HEK293 (cell line): Measurements from ENCODE around the gene CLCN1.

ENCODE experiments used
- CTCF ChIA-PET: fragments of 350-600 bp; formaldehyde crosslinking; extraction: SDS; loops from one replicate; lab custom pipeline; 2021; ENCODE audit warnings: antibody characterized with exemption; lab: Yijun Ruan, JAX
- POLR2A ChIA-PET: fragments of 300-600 bp; formaldehyde crosslinking; extraction: SDS; loops from one replicate; lab custom pipeline; 2020; ENCODE audit warnings: antibody characterized with exemption, inconsistent platforms; lab: Yijun Ruan, JAX
- H3K27ac ChIP-seq: fragments of 200-500 bp; sonication (Bioruptor generic); 2 replicates; pipeline ENCODE4 v1.5.1; 2014; ENCODE audit warnings: low read depth, low read length, control low read depth, inconsistent platforms; ENCODE audit errors: extremely low read depth
- H3K36me3 ChIP-seq, 2 experiments: fragments of 200-500 bp in 1 of 2; sonication (Bioruptor generic) in 1 of 2; 1 replicate in 1 of 2; 2 replicates in 1 of 2; pipeline ENCODE4 v1.5.1; 2014 to 2017; ENCODE audit warnings: inconsistent platforms in 2 of 2, low read length in 2 of 2; ENCODE audit not compliant: control insufficient read depth in 2 of 2, insufficient read depth in 1 of 2
- H3K4me1 ChIP-seq: fragments of 200-500 bp; sonication (Bioruptor generic); 2 replicates; pipeline ENCODE4 v1.5.1; 2014; ENCODE audit warnings: mild to moderate bottlenecking, low read length, inconsistent platforms; ENCODE audit not compliant: control insufficient read depth, insufficient read depth
- H3K4me3 ChIP-seq: 2 replicates; pipeline ENCODE4 v1.5.1; 2011; ENCODE audit warnings: low read depth, mild to moderate bottlenecking, control low read depth, low read length, moderate library complexity
- H3K9me3 ChIP-seq: fragments of 200-500 bp; sonication (Bioruptor generic); 2 replicates; pipeline ENCODE4 v1.5.1; 2014; ENCODE audit warnings: low read depth, low read length, inconsistent platforms; ENCODE audit not compliant: control insufficient read depth, insufficient read depth
- KLF8 ChIP-seq: fragments of 450-650 bp; formaldehyde crosslinking; IDR thresholded peaks from 2 replicates; pipeline ENCODE4 v1.5.1; 2016; ENCODE audit warnings: missing biosample characterization, missing genetic modification characterization
- PRDM10 ChIP-seq: fragments of 450-650 bp; formaldehyde crosslinking; IDR thresholded peaks from 2 replicates; pipeline ENCODE4 v1.5.1; 2016; ENCODE audit warnings: missing biosample characterization, missing genetic modification characterization
- PRDM2 ChIP-seq: fragments of 450-650 bp; formaldehyde crosslinking; IDR thresholded peaks from 2 replicates; pipeline ENCODE4 v1.5.1; 2016; ENCODE audit warnings: missing biosample characterization, missing genetic modification characterization, borderline replicate concordance
- TRIM28 ChIP-seq: IDR thresholded peaks from 2 replicates; pipeline ENCODE4 v1.6.1; 2011; ENCODE audit warnings: low read length, control low read depth, borderline replicate concordance
- TSHZ1 ChIP-seq: fragments of 450-650 bp; formaldehyde crosslinking; IDR thresholded peaks from 2 replicates; pipeline ENCODE4 v1.5.1; 2016; ENCODE audit warnings: missing biosample characterization, missing genetic modification characterization, borderline replicate concordance
- ZFP69B ChIP-seq: fragments of 450-650 bp; formaldehyde crosslinking; IDR thresholded peaks from 2 replicates; pipeline ENCODE4 v1.5.1; 2016; ENCODE audit warnings: missing biosample characterization, missing genetic modification characterization
- ZNF112 ChIP-seq: fragments of 450-650 bp; formaldehyde crosslinking; IDR thresholded peaks from 2 replicates; pipeline ENCODE4 v1.5.0; 2017; ENCODE audit warnings: missing biosample characterization, missing genetic modification characterization
- ZNF138 ChIP-seq: fragments of 450-650 bp; formaldehyde crosslinking; IDR thresholded peaks from 2 replicates; pipeline ENCODE4 v1.5.1; 2016; ENCODE audit warnings: missing biosample characterization, missing genetic modification characterization, borderline replicate concordance
- ZNF157 ChIP-seq: fragments of 450-650 bp; formaldehyde crosslinking; IDR thresholded peaks from 2 replicates; pipeline ENCODE4 v1.5.1; 2016; ENCODE audit warnings: missing biosample characterization, missing genetic modification characterization
- ZNF211 ChIP-seq: fragments of 450-650 bp; formaldehyde crosslinking; IDR thresholded peaks from 2 replicates; pipeline ENCODE4 v1.5.1; 2016; ENCODE audit warnings: low read depth, missing biosample characterization, missing genetic modification characterization
- ZNF280C ChIP-seq: fragments of 450-650 bp; formaldehyde crosslinking; IDR thresholded peaks from 2 replicates; pipeline ENCODE4 v1.5.1; 2016; ENCODE audit warnings: missing biosample characterization, missing genetic modification characterization
- ZNF530 ChIP-seq: fragments of 450-650 bp; formaldehyde crosslinking; IDR thresholded peaks from 2 replicates; pipeline ENCODE4 v1.5.1; 2016; ENCODE audit warnings: low read depth, missing biosample characterization, missing genetic modification characterization
- ZNF585B ChIP-seq: fragments of 450-650 bp; formaldehyde crosslinking; IDR thresholded peaks from 2 replicates; pipeline ENCODE4 v1.5.1; 2016; ENCODE audit warnings: missing biosample characterization, missing genetic modification characterization
- ZNF600 ChIP-seq: fragments of 450-650 bp; formaldehyde crosslinking; IDR thresholded peaks from 2 replicates; pipeline ENCODE4 v1.5.1; 2016; ENCODE audit warnings: missing biosample characterization, missing genetic modification characterization
- ZNF639 ChIP-seq: fragments of 450-650 bp; formaldehyde crosslinking; IDR thresholded peaks from 2 replicates; pipeline ENCODE4 v1.5.1; 2016; ENCODE audit warnings: missing biosample characterization, missing genetic modification characterization
- ZNF701 ChIP-seq: fragments of 450-650 bp; formaldehyde crosslinking; IDR thresholded peaks from 2 replicates; pipeline ENCODE4 v1.5.1; 2016; ENCODE audit warnings: missing biosample characterization, missing genetic modification characterization
- ZNF791 ChIP-seq: fragments of 450-650 bp; formaldehyde crosslinking; IDR thresholded peaks from 2 replicates; pipeline ENCODE4 v1.5.1; 2016; ENCODE audit warnings: missing biosample characterization, missing genetic modification characterization
- ZXDB ChIP-seq: fragments of 450-650 bp; formaldehyde crosslinking; IDR thresholded peaks from 2 replicates; pipeline ENCODE4 v1.5.1; 2016; ENCODE audit warnings: missing biosample characterization, missing genetic modification characterization

The CLCN1 gene

GRCh38 chr7:143396182-143396581 lies 80.3 kb downstream of the CLCN1 start (continued):
- TF ChIP-seq ZNF639 (tag by site-specific recombination) (no peak), ZNF600 (no peak)

- ChIA-PET POLR2A (interaction anchor here (0.6 to 1.1 kb wide), 4 partner anchors 9 to 107 kb away, joined by 3 to 11 read pairs (median 3); no protein-coding TSS in a partner anchor), CTCF (no interaction called here)
- H3K4me1 ChIP-seq: no peaks in the 10 kb centered on the region
- peaks cover 0 to 8% of the 10 kb centered on the region in 2 experiments; a peak in 1 of 3 replicates for H3K36me3 ChIP-seq
- H3K4me3 ChIP-seq: no peak overlapping the region
- no peak overlapping the region for H3K27ac ChIP-seq
- no peaks in the 10 kb centered on the region for H3K9me3 ChIP-seq
- TF ChIP-seq ZNF157 (tag by site-specific recombination): no peak
- no peak for TF ChIP-seq ZNF112
- TF ChIP-seq TSHZ1: no peak
- TF ChIP-seq ZNF280C (tag by site-specific recombination): no peak
- TF ChIP-seq ZFP69B: no peak
- no peak for TF ChIP-seq KLF8 (tag by site-specific recombination)
- TF ChIP-seq ZXDB: no peak
- no peak for TF ChIP-seq ZNF791
- TF ChIP-seq ZNF211 (tag by site-specific recombination): no peak
- TF ChIP-seq ZNF138: no peak
- no peak for TF ChIP-seq ZNF701
- TF ChIP-seq PRDM10: no peak
- TF ChIP-seq ZNF585B (tag by site-specific recombination): no peak
- TF ChIP-seq PRDM2 (tag by site-specific recombination): no peak
- no peak for TF ChIP-seq ZNF530 (tag by site-specific recombination)
- no peak for TF ChIP-seq TRIM28
Observed at GRCh38 chr7:143396625-143397556, 81.0 kb downstream of the CLCN1 start.
